AG04449 (cell line): ENCODE measurements around the gene AP1AR.

Experiments
- CTCF ChIA-PET: fragments of 350-600 bp; formaldehyde crosslinking; extraction: SDS; loops from one replicate; lab custom pipeline; 2021; ENCODE audit warnings: antibody characterized with exemption; lab: Yijun Ruan, JAX
- POLR2A ChIA-PET: fragments of 400-600, 350-600 bp; formaldehyde crosslinking; extraction: SDS; loops from one replicate; lab custom pipeline; 2020; ENCODE audit warnings: antibody characterized with exemption, inconsistent platforms; lab: Yijun Ruan, JAX
- DNase-seq: peaks from one replicate; pipeline ENCODE4 v3.0.0-alpha.2; 2010; ENCODE audit warnings: low read depth, low spot score
- H3K4me3 ChIP-seq: 2 replicates; pipeline ENCODE4 v1.5.1; 2011; ENCODE audit warnings: low read depth, mild to moderate bottlenecking, control low read depth, low read length
- CTCF ChIP-seq: IDR thresholded peaks from one replicate; pipeline ENCODE4 v1.5.1; 2011; ENCODE audit warnings: mild to moderate bottlenecking, moderate library complexity, low read length, control low read depth, inconsistent platforms; ENCODE audit not compliant: insufficient read depth; ENCODE audit errors: missing control alignments

AP1AR gene

GRCh38 chr4:112234952-112235609, 3.5 kb downstream of the AP1AR start:
- peak; percentile 69 for TF ChIP-seq CTCF
- no peak overlapping the region for H3K4me3 ChIP-seq
- ChIA-PET CTCF (interaction anchor here (0.7 to 12.6 kb wide), 18 partner anchors 9 to 947 kb away, joined by 3 to 373 read pairs (median 4); no protein-coding TSS in a partner anchor), POLR2A (no interaction called here)
- peak; percentile 56 for DNase-seq

- no peak overlapping the region for H3K4me3 ChIP-seq
- ChIA-PET CTCF (interaction anchor here (1.0 to 12.6 kb wide), 15 partner anchors 10 to 277 kb away, joined by 3 to 373 read pairs (median 4); no protein-coding TSS in a partner anchor), POLR2A (no interaction called here)
- no peak for DNase-seq
- no peak for TF ChIP-seq CTCF
Observed at GRCh38 chr4:112236040-112236439, 4.5 kb downstream of the AP1AR start.

- POLR2A ChIA-PET, result no interaction called here
- CTCF ChIA-PET, result interaction anchor here (1.0 to 12.6 kb wide), 3 partner anchors 7 to 206 kb away, joined by 3 to 373 read pairs (median 71); no protein-coding TSS in a partner anchor
Observed at GRCh38 chr4:112238833-112239232, 7.2 kb downstream of the AP1AR start.

GRCh38 chr4:112245383-112245782, 13.8 kb downstream of the AP1AR start:
- H3K4me3 ChIP-seq, result no peak overlapping the region
- no peak for DNase-seq
- ChIA-PET CTCF (interaction anchor here (0.5 to 5.9 kb wide), 9 partner anchors 10 to 486 kb away, joined by 3 to 71 read pairs (median 4); no protein-coding TSS in a partner anchor), POLR2A (no interaction called here)
- TF ChIP-seq CTCF, result no peak

More at GRCh38 chr4:112238833-112239232, 7.2 kb downstream of the AP1AR start:
- H3K4me3 ChIP-seq, result no peak overlapping the region
- no peak for TF ChIP-seq CTCF
- DNase-seq, result no peak

- POLR2A ChIA-PET, result no interaction called here
Observed at GRCh38 chr4:112247021-112247420, 15.4 kb downstream of the AP1AR start.

More at GRCh38 chr4:112247021-112247420, 15.4 kb downstream of the AP1AR start:
- H3K4me3 ChIP-seq, result no peak overlapping the region
- CTCF ChIA-PET, result interaction anchor here (0.6 to 5.9 kb wide), 7 partner anchors 10 to 357 kb away, joined by 3 to 71 read pairs (median 4); no protein-coding TSS in a partner anchor
- TF ChIP-seq CTCF, result no peak
- DNase-seq, result no peak
